HG03565 (cell line): ENCODE data around the gene MBNL2.

Source experiments
- ATAC-seq: cut with Tn5 transposase; IDR thresholded peaks from one replicate; pipeline ENCODE4 v1.9.1; 2021; ENCODE audit warnings: mild to moderate bottlenecking, moderate library complexity; ENCODE audit not compliant: unreplicated experiment

Gene MBNL2

GRCh38 chr13:97435323-97435722 lies 213.2 kb downstream of the MBNL2 start:
- no peak for ATAC-seq

GRCh38 chr13:97435794-97436193 lies 213.7 kb downstream of the MBNL2 start:
- no peak for ATAC-seq

GRCh38 chr13:97436845-97437244 lies 214.7 kb downstream of the MBNL2 start:
- ATAC-seq, result no peak

GRCh38 chr13:97437729-97438128 lies 215.6 kb downstream of the MBNL2 start:
- no peak for ATAC-seq

GRCh38 chr13:97438856-97439595 lies 216.9 kb downstream of the MBNL2 start:
- ATAC-seq, result no peak

GRCh38 chr13:97440598-97441170 lies 218.6 kb downstream of the MBNL2 start:
- ATAC-seq, result no peak

- no peak for ATAC-seq
Observed at GRCh38 chr13:97441368-97441767, 219.2 kb downstream of the MBNL2 start.
